Measurements from ENCODE around the gene FH.

FH gene
- 14.3 to 22.3 reads per million in 2 donors for total RNA-seq

- DNase-seq: peak; percentile 81 to 96 (median 90)
Measured at GRCh38 chr1:241519308-241520079, at the start of gene FH. Gene FH (minus strand): TSS chr1:241519755. CDS start chr1:241519722, 33 bp downstream.

DNA sequence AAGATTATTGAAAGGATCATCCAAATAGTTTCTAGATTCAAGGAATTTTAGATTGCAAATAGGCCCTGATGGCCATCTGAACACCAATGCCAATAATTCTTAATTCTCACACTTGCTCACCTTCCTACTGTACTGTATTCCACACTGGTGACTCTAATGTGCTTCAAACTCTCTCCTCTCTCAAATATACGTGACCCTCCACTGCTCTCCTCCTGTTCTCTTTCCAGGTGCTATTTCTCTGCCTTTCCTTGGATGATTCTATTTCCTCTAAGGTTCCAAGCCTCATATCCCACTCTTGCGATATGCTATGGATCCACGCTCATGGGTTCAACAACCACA, 41.3 kb upstream of the FH start:
- DNase-seq: no peak

DNA sequence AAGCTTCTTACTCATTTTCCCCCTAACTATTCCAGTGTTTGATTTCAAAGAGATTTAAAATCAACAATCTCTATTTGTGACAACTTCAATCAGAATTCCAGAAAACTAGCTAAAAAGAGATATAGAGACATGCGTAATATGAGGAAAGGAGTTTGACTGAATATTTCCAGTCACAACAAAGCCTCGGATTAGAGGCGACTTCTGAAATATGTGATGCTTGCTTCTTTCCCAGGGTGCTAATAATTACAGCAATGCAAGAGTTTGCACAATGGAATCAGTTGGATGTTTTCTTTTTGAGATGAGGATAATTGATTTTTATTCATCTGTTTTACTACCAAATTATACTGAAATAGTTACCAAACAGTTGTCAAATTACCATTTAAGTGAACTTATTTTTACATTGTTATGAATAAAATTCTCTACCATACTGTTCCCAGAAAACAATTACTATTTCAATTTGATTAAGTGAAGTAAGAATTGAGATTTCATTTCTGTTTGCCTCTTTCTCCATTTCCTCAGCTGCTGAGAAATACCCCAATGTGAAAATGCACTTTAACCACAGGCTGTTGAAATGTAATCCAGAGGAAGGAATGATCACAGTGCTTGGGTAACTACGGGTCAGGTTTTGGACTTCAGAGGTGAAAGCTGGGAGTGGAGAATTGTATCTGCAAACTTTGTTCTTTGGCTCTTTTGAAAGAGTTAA, 40.7 kb upstream of the FH start:
- DNase-seq: no peak

GRCh38 chr1:241557551-241558193, 38.1 kb upstream of the FH start:
- no peak for DNase-seq

DNA sequence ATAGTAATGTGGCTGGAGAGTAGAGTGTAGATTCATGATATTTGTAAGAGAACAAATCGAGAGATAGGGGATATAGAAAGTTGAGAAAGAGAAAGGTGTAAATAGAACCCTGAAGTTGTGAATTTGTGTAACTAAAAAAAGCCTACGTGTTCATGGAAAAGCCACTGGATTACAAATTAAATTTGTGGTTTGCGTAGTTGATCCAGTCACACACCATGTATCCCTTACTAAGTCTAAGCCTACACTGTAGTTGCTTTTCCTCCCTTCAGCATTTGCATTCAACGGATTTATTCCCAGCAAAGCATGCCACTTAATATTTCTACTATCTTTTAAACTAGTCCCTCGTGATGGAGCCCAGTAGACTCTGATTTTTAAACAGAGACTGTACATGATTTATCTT, 37.5 kb upstream of the FH start:
- no peak for DNase-seq

DNA sequence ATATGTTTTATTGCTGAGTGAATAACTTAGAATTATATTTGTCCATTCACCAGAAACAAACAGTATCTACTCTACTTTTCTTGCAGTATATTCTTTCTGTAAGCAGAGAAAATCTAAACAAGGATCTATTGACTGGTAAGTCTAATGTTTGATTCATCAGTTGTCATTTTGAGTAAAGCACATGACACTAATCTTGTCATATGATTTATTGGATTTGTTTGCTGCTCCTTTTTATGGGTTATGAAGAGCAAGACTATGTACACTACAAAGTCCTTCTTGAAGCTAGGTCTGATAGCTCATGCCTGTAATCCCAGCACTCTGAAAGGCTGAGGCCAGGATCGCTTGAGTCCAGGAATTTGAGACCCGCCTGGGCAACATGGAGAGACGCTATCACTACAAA, 36.0 kb upstream of the FH start:
- DNase-seq: no peak

DNA sequence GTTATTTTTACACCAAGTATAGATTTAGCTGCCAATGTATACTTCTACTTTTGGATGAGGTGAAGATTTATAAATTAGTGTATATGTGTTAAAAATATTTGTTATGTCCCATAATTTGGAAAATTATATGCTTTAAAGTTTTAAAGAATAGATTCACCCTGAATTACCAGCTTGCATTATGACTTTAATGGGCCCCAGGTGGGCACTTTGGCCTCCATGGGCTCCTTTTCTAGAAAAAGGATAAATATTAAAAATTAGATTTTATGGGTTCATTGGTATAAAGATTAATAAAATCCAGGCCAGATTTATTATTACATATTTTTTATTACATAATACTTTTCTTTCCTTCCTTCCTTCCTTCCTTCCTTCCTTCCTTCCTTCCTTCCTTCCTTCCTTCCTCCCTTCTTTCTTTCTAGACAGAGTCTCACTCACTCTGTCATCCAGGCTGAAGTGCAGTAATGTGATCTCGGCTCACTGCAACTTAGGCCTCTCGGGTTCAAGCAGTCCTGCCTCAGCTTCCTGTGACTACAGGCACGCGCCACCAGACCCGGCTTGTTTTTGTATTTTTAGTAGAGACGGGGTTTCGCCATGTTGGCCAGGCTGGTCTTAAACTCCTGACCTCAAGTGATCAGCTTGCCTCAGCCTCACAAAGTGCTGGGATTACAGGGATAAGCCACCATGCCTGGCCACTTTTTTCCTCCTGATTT, 34.5 kb upstream of the FH start:
- no peak for DNase-seq

DNA sequence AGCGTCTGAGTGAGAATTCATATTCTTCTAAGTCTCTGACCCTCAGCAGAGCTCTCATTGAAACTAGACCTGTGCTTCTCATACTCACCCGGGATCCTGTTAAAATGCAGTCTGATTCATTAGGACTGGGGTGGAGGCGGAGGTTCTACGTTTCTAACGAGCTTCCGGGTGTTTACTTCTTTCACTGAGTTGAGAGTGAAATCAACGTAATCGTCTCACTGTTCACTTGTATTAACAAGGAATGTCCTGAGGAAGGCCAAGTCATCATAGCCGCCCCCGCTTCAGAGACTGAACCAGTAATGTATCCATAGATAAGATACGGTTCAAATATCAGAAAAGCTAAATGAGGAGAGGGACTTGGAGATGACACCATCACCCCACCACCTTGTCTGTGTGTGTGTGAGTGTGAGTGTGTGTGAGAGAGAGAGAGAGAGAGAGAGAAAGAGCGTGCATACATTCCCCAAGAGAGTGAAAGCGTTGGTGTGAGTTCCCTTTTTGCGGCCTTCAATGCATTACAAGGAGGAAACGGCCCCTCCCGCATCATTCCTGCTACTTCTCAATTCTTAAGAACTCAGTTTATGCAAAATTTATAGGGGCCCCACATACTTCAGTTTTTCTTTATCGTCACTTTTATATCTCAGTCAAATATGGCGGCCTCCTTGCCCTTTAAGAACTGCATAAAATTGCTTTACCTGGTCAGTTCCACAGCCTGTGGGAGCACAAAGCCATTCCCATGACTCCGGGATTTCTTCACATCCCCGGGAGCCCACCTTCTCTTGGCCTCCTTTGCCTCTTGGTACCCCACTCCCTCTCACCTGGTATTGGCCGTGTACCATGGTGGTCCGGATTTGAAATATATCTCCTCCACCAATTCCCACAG, 32.4 kb upstream of the FH start:
- peak in 2 of 5 experiments; percentile 0 to 77 for DNase-seq

DNA sequence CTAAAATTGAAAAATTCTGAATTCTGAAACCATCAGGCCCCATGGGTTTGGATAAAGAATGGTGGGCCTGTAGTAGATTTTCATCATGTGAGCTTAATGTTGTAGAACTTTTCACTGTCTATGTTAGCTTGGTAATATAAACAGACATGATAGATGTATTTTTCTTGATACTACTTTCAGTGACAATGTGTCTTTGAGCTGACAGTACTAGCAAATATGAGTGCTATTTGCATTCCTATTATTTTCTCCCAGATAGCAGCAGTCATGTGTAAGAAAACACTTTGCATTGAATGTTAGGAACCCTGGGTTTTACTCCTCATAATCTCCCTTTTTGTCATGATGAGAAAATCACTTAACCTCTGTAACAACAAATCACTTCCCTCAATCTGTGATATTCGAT, 30.8 kb upstream of the FH start:
- no peak for DNase-seq

GRCh38 chr1:241548008-241548407, 28.5 kb upstream of the FH start:
- no peak for DNase-seq

- DNase-seq: no peak
Measured at GRCh38 chr1:241542199-241542907, 22.8 kb upstream of the FH start.

GRCh38 chr1:241536969-241537368, 17.4 kb upstream of the FH start:
- DNase-seq: no peak

- DNase-seq: no peak
Measured at GRCh38 chr1:241536304-241536703, 16.7 kb upstream of the FH start.

DNA sequence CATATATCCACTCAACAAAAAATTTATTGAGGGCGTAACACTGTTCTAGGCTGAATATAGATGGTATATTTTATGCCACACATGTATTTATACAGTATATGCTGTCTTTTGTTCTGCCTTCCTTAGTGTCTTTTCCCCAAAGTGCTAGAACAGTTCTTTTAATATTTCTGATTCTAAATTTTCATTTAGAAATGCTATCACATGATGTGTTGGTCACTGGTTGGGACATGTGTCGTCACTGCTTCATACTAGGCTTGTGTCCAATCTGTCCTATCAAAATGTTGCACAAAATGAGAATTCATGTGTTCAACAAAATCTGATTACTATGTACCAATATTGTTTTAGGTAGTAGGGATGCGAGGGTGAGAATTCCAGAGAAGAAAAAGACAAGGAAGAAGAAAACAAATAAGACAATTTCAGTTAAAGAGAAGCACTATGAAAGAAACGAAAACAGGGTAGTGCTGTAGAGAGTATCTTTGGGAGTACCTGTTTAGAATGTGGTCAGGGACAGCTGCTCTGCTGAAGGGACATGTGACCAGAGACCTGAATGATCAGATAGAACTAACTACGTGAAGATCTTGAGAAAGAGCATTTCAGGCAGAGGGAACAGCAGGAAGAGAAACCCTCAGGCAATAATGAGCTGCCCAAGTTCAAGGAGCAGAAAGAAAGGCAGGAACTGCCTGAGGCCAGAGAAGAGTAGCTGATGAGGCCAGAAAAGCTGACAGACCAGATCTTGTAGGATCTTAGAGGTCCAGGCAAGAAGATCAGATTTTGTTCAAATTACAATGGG, 14.0 kb upstream of the FH start:
- no peak for DNase-seq

- DNase-seq: no peak
Measured at GRCh38 chr1:241532864-241533263, 13.3 kb upstream of the FH start.

- DNase-seq: no peak
Measured at GRCh38 chr1:241532162-241532531, 12.6 kb upstream of the FH start, which contains the start of gene KMO. Gene KMO (plus strand): TSS chr1:241532378. CDS start chr1:241532445, 67 bp downstream.

DNA sequence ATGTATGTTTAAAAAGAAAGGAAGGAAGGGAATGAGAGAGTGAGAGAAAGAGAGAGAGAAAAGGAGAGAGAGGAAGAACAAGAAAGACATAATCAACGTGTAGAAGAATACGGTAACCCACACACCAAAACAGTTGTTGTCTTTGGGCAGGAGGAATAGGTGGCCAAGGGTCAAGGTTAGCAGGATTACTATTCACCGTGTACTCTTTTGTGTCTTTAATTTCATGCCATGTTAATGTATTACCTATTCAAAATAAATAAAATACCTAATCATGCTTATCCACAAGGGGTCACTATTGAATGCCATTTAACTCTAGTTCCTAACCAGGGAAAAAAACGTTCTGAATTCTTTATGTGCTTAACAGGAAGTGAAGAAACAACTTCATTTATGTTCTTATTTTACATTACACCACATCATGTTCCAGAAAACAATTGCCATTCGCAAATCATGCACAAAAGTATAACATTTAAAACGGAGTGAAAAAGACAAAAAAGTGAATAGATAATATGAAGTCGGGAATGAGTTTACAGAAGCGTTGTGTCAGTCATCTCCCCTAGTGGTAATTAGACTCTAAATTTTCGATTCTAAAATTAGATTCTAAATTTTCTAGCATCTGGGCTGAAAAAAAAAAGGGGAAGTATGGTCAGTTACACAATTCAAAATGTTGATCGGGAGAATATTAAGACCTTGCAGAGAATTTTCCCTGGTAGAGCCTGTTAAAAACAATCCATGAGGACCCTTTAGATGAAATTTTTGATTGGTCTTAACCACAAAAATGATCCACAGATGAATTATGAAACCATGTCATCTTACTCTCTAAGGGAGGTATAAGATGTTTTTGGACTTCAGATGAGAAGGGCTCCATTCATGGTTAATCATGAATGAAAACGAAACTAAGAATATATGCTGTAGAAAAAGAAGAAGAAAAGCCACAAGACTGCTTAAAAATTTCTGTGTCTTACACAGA, 11.9 kb upstream of the FH start:
- DNase-seq: peak in 2 of 5 experiments; percentile 48 to 74

- no peak for DNase-seq
Measured at GRCh38 chr1:241527146-241527545, 7.6 kb upstream of the FH start.

GRCh38 chr1:241525026-241525425, 5.5 kb upstream of the FH start:
- no peak for DNase-seq
